ENCODE data around the gene PRKAG2.

DNA sequence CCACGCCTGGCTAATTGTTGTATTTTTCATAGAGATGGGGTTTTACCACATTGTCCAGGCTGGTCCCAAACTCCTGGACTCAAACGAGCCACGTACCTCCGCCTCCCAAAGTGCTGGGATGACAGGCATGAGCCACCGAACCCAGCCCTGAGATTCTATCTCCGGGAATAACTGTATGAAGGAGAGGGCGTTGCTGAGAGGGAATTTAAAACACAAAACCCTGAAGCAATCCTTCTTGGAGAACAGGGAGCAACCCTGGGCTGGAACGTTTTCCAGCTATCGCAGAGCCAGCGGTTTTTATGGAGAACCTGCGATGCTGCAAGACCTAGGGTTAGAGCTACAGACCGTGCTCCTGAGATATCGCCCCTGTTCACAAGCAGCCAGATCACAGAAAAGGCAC, 144.6 kb downstream of the PRKAG2 start:
- TF ChIP-seq POLR2A (IDR thresholded peaks at IDR 0.05) = no peak
- TF ChIP-seq, protein P1, sequence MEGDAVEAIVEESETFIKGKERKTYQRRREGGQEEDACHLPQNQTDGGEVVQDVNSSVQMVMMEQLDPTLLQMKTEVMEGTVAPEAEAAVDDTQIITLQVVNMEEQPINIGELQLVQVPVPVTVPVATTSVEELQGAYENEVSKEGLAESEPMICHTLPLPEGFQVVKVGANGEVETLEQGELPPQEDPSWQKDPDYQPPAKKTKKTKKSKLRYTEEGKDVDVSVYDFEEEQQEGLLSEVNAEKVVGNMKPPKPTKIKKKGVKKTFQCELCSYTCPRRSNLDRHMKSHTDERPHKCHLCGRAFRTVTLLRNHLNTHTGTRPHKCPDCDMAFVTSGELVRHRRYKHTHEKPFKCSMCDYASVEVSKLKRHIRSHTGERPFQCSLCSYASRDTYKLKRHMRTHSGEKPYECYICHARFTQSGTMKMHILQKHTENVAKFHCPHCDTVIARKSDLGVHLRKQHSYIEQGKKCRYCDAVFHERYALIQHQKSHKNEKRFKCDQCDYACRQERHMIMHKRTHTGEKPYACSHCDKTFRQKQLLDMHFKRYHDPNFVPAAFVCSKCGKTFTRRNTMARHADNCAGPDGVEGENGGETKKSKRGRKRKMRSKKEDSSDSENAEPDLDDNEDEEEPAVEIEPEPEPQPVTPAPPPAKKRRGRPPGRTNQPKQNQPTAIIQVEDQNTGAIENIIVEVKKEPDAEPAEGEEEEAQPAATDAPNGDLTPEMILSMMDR (IDR thresholded peaks at IDR 0.05) = no peak

Data from lower leg skin (tissue), 3 donors.